Thymus (tissue), 11 donors: ENCODE measurements around the gene RCC1. TPM values are rescaled to one million over a fixed set of nuclear protein-coding genes. Genes with fewer than 3 reads are reported as not detected.
A peak's percentile ranks its signal among the peaks of the same experiment; 100 is the strongest.
"Not testable (repeated sequence)": the region's sequence is repeated elsewhere in the genome, so short reads cannot be mapped to it uniquely, and the experiment has no call there.

Experiments used
- DNase-seq, 9 donors: peaks; one replicate each; pipeline ENCODE4 v3.0.0-alpha.2; 2013; ENCODE audit warnings: low spot score in 9 of 9, low read depth in 6 of 9, missing footprints in 1 of 9
- H3K27ac ChIP-seq, 2 donors: one replicate each; pipeline ENCODE4 v1.5.1; 2013; ENCODE audit warnings: control low read depth in 1 of 2, low read depth in 1 of 2, low read length in 1 of 2, mild to moderate bottlenecking in 1 of 2, moderate library complexity in 1 of 2
- H3K27me3 ChIP-seq, 2 donors: one replicate each; pipeline ENCODE4 v1.5.1; 2013; ENCODE audit warnings: low read length in 1 of 2; ENCODE audit not compliant: control insufficient read depth in 2 of 2, insufficient read depth in 1 of 2
- H3K36me3 ChIP-seq, 2 donors: one replicate each; pipeline ENCODE4 v1.5.1; 2013; ENCODE audit warnings: low read length in 1 of 2, mild to moderate bottlenecking in 1 of 2, moderate library complexity in 1 of 2; ENCODE audit not compliant: control insufficient read depth in 2 of 2, insufficient read depth in 2 of 2
- H3K4me1 ChIP-seq, 2 donors: one replicate each; pipeline ENCODE4 v1.5.1; 2013; ENCODE audit warnings: low read length in 2 of 2; ENCODE audit not compliant: control insufficient read depth in 2 of 2, insufficient read depth in 2 of 2
- H3K4me3 ChIP-seq, 2 donors: one replicate each; pipeline ENCODE4 v1.5.1; 2013; ENCODE audit warnings: low read length in 2 of 2, control low read depth in 1 of 2, mild to moderate bottlenecking in 1 of 2
- H3K9me3 ChIP-seq, 2 donors: one replicate each; pipeline ENCODE4 v1.5.1; 2013; ENCODE audit warnings: low read length in 1 of 2, mild to moderate bottlenecking in 1 of 2; ENCODE audit not compliant: control insufficient read depth in 2 of 2, insufficient read depth in 1 of 2
- WGBS: extraction: QIAGEN DNeasy Blood & Tissue Kit; methylation state at CpG from one replicate; pipeline ENCODE4 v1.1.7; 2013; 5-methylcytosine and 5-hydroxymethylcytosine counted together
- polyA plus RNA-seq: library from polyadenylated mRNA; stranded (reverse); fragments of 200-250 nt; gene quantifications from one replicate; pipeline ENCODE4 v1.2.3, GENCODE V29; 2013
- total RNA-seq: library from RNA; stranded (reverse); fragments of 120-200 nt; gene quantifications from one replicate; pipeline ENCODE4 v1.2.4, GENCODE V29; 2013
- donor health status: healthy.

RCC1 gene
- total and polyA plus RNA-seq, 2 donors = 19.4 to 41.4 TPM

DNA sequence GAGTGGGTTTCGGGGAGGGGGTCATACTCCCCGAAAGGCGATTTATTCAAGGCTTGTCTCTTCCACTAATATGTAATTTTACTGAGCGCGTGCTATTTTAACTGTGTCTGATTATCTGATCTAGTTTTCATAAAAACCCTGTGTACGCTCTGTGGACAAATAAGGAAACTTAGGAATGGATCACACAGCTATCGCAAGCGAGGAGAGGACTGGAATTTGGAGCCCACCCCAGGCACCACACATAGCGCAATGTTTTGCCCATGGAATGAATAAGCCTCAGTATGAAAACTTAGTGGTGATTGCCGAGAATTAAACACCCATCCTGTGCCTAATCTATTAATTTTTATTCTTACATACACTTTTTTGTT, 76.4 kb downstream of the RCC1 start:
- no peak for DNase-seq
- peak overlapping the region; percentile 18 to 38 for H3K27ac ChIP-seq
- H3K9me3 ChIP-seq = no peaks in the 10 kb centered on the region
- WGBS = 4% methylated on average over 10 of the region's 10 CpGs
- H3K4me3 ChIP-seq = peak overlapping the region; percentile 72 to 92
- peaks cover 5 to 23% of the 10 kb centered on the region in 2 donors for H3K4me1 ChIP-seq
- H3K36me3 ChIP-seq = peaks cover 14 to 34% of the 10 kb centered on the region in 2 donors
- H3K27me3 ChIP-seq = peaks cover 0 to 8% of the 10 kb centered on the region in 2 donors

GRCh38 chr1:28586585-28587391, 80.9 kb downstream of the RCC1 start:
- H3K36me3 ChIP-seq, DNase-seq: not testable (repeated sequence)
- 96% methylated on average over 19 of the region's 19 CpGs for WGBS

More at GRCh38 chr1:28586585-28587391, 80.9 kb downstream of the RCC1 start:
- peaks cover 0 to 13% of the 10 kb centered on the region in 2 donors for H3K27me3 ChIP-seq
- peaks cover 0 to 11% of the 10 kb centered on the region in 2 donors for H3K4me1 ChIP-seq
- not testable (repeated sequence) for H3K9me3 ChIP-seq, H3K27ac ChIP-seq, H3K4me3 ChIP-seq

Other genes with a start within 250 kb of the RCC1 start
- 4.0 TPM for gene SESN2, start 246.5 kb upstream of the RCC1 start, total RNA-seq
- gene SESN2, start 246.5 kb upstream of the RCC1 start, polyA plus RNA-seq = 6.7 TPM
- gene MED18, start 177.0 kb upstream of the RCC1 start, total RNA-seq = 25.9 TPM
- 32.5 TPM for gene MED18, start 177.0 kb upstream of the RCC1 start, polyA plus RNA-seq
- 6.5 TPM for gene PHACTR4, start 136.3 kb upstream of the RCC1 start, total RNA-seq
- 18.1 TPM for gene PHACTR4, start 136.3 kb upstream of the RCC1 start, polyA plus RNA-seq
- 42.6 TPM for gene TRNAU1AP, start 47.0 kb downstream of the RCC1 start, total RNA-seq
- gene TRNAU1AP, start 47.0 kb downstream of the RCC1 start, polyA plus RNA-seq = 38.6 TPM
- 51.5 TPM for gene RAB42, start 86.2 kb downstream of the RCC1 start, total RNA-seq
- 18.6 TPM for gene RAB42, start 86.2 kb downstream of the RCC1 start, polyA plus RNA-seq
- gene TAF12, start 137.0 kb downstream of the RCC1 start, total RNA-seq = 49.5 TPM
- gene TAF12, start 137.0 kb downstream of the RCC1 start, polyA plus RNA-seq = 40.8 TPM
- not detected for gene RNU11, start 142.6 kb downstream of the RCC1 start, total RNA-seq
- not detected for gene RNU11, start 142.6 kb downstream of the RCC1 start, polyA plus RNA-seq
- gene GMEB1, start 162.7 kb downstream of the RCC1 start, total RNA-seq = 11.6 TPM
- gene GMEB1, start 162.7 kb downstream of the RCC1 start, polyA plus RNA-seq = 6.5 TPM
- 50.5 TPM for gene YTHDF2, start 230.9 kb downstream of the RCC1 start, total RNA-seq
- gene YTHDF2, start 230.9 kb downstream of the RCC1 start, polyA plus RNA-seq = 72.6 TPM